Uterus (tissue), 4 donors: ENCODE measurements around the gene AMPD2. TPM values are rescaled to one million over a fixed set of nuclear protein-coding genes. Genes with fewer than 3 reads are reported as not detected.

ENCODE experiments used
- DNase-seq, 2 donors: peaks; one replicate each; pipeline ENCODE4 v3.0.0-alpha.2; 2019 to 2020
- H3K27ac ChIP-seq, 2 donors: fragments of 200-600 bp; sonication (generic); 1 replicate in 1 of 2; 2 replicates in 1 of 2; pipeline ENCODE4 v1.5.1; 2016 to 2018
- H3K27me3 ChIP-seq, 2 donors: fragments of 200-600 bp; sonication (generic); one replicate each; pipeline ENCODE4 v1.5.1; 2018 to 2019; ENCODE audit warnings: control low read depth in 1 of 2
- H3K36me3 ChIP-seq, 2 donors: fragments of 200-600 bp; sonication (generic); one replicate each; pipeline ENCODE4 v1.5.1; 2019; ENCODE audit warnings: control low read depth in 1 of 2
- H3K4me1 ChIP-seq, 2 donors: fragments of 200-600 bp; sonication (generic); one replicate each; pipeline ENCODE4 v1.5.1; 2018 to 2019; ENCODE audit warnings: control low read depth in 1 of 2
- H3K4me3 ChIP-seq, 2 donors: fragments of 200-600 bp; sonication (generic); 1 replicate in 1 of 2; 2 replicates in 1 of 2; pipeline ENCODE4 v1.5.1; 2018 to 2019; ENCODE audit warnings: mild to moderate bottlenecking in 1 of 2
- H3K9me3 ChIP-seq, 2 donors: fragments of 200-600 bp; sonication (generic); one replicate each; pipeline ENCODE4 v1.5.1; 2019; ENCODE audit warnings: control low read depth in 1 of 2
- CTCF ChIP-seq, 4 experiments: fragments of 200-600 bp in 2 of 4; fragments of 450-650 bp in 2 of 4; sonication (generic) in 2 of 4; IDR thresholded peaks; one replicate each; pipeline ENCODE4 v1.5.1; 2016 to 2019; ENCODE audit warnings: antibody characterized with exemption in 4 of 4, mild to moderate bottlenecking in 2 of 4, moderate library complexity in 1 of 4
- POLR2A ChIP-seq, 2 donors: fragments of 450-650 bp; IDR thresholded peaks; one replicate each; pipeline ENCODE4 v1.6.1; 2016; ENCODE audit warnings: antibody characterized with exemption in 2 of 2, mild to moderate bottlenecking in 1 of 2, moderate library complexity in 1 of 2
- intact Hi-C: fragments of 100-400 bp; cut with DNase I; formaldehyde crosslinking; loops from one replicate; pipeline ENCODE4 v1.15.1; 2023; ENCODE audit warnings: low total_unique reads
- total RNA-seq, 4 donors: library from RNA; depleted of rRNA in 3 of 4; stranded (reverse); fragments of >200 nt in 3 of 4; gene quantifications; one replicate each; pipeline versions ENCODE4 v1.1.0 to v1.2.4, GENCODE V29; 2014 to 2023
- donor health status: DM: yes; HTN: yes; CAD: no.

AMPD2 gene
- total RNA-seq, 4 donors from 2014 or later: 30.9 to 91.2 (median 73.2) TPM

GRCh38 chr1:109592916-109593315 lies 26.7 kb upstream of the AMPD2 start:
- intact Hi-C loops: no loop called here
- Histone ChIP-seq H3K4me1 (no peaks in the 10 kb centered on the region), H3K9me3 (no peaks in the 10 kb centered on the region), H3K27me3 (no peaks in the 10 kb centered on the region), H3K4me3 (no peak overlapping the region), H3K27ac (no peak overlapping the region), H3K36me3 (no peaks in the 10 kb centered on the region)
- TF ChIP-seq POLR2A (IDR thresholded peaks at IDR 0.05) (no peak), CTCF (IDR thresholded peaks at IDR 0.05) (no peak)
- no peak for DNase-seq

DNA sequence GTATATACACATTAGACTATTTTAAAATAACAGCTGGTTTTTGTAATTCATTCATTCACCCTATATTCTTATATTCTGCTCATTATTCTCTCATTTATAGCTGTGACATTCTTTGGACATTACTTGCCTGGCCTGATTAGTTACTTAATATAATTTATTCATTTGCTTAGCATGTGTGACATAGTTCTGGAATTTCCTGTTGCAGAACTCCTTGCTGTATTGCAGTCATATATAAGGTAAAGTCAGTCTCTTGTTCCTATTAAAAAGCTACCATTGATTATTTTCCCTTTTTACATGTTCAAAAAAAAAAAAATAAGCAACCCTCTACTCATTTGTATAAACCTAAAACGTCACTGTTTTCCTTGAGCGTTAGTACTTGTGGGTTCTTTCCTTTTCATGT lies 24.1 kb upstream of the AMPD2 start:
- TF ChIP-seq CTCF (IDR thresholded peaks at IDR 0.05) (no peak), POLR2A (IDR thresholded peaks at IDR 0.05) (no peak)
- intact Hi-C loops: no loop called here
- Histone ChIP-seq H3K4me3 (no peak overlapping the region), H3K9me3 (no peaks in the 10 kb centered on the region), H3K4me1 (no peaks in the 10 kb centered on the region), H3K36me3 (no peaks in the 10 kb centered on the region), H3K27me3 (no peaks in the 10 kb centered on the region), H3K27ac (no peak overlapping the region)
- no peak for DNase-seq

GRCh38 chr1:109598156-109598555 lies 21.5 kb upstream of the AMPD2 start:
- H3K27ac ChIP-seq: no peak overlapping the region
- intact Hi-C loops: no loop called here
- DNase-seq: no peak
- no peak overlapping the region for H3K4me3 ChIP-seq
- H3K36me3 ChIP-seq: no peaks in the 10 kb centered on the region
- no peaks in the 10 kb centered on the region for H3K27me3 ChIP-seq
- H3K4me1 ChIP-seq: no peaks in the 10 kb centered on the region
- TF ChIP-seq POLR2A (IDR thresholded peaks at IDR 0.05): no peak
- H3K9me3 ChIP-seq: no peaks in the 10 kb centered on the region

DNA sequence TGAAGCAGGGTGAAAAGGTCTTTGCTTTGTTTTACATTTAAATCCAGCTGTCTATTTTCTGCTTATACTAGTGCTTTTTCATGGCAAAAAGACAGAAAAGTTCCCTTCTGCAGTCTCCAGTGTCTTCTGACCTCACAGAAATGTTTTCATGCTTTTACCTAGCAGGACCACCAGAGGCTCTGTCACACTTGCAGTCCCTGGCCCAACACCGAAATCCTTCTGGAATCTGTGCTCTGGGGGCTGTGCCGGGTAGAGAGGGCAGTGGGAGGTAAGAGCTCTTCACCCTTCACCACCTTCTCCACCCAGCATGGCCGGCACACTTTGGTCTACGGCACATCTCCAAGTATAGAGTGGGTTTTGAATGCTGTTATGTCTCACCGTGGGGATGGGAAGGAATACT lies 21.0 kb upstream of the AMPD2 start:
- no peak for DNase-seq
- Histone ChIP-seq H3K4me1 (no peaks in the 10 kb centered on the region), H3K27ac (no peak overlapping the region), H3K9me3 (no peaks in the 10 kb centered on the region), H3K4me3 (no peak overlapping the region), H3K27me3 (no peaks in the 10 kb centered on the region), H3K36me3 (no peaks in the 10 kb centered on the region)
- TF ChIP-seq POLR2A (IDR thresholded peaks at IDR 0.05) (no peak), CTCF (IDR thresholded peaks at IDR 0.05) (no peak)
- intact Hi-C loops: no loop called here

- H3K4me3 ChIP-seq: no peak overlapping the region
- no peaks in the 10 kb centered on the region for H3K27me3 ChIP-seq
- H3K9me3 ChIP-seq: no peaks in the 10 kb centered on the region
- no peaks in the 10 kb centered on the region for H3K4me1 ChIP-seq
- no peaks in the 10 kb centered on the region for H3K36me3 ChIP-seq
- intact Hi-C loops: no loop called here
- TF ChIP-seq CTCF (IDR thresholded peaks at IDR 0.05) (no peak), POLR2A (IDR thresholded peaks at IDR 0.05) (no peak)
- no peak for DNase-seq
- H3K27ac ChIP-seq: no peak overlapping the region
These were observed 16.4 kb upstream of the AMPD2 start for GRCh38 chr1:109603229-109603628.

DNA sequence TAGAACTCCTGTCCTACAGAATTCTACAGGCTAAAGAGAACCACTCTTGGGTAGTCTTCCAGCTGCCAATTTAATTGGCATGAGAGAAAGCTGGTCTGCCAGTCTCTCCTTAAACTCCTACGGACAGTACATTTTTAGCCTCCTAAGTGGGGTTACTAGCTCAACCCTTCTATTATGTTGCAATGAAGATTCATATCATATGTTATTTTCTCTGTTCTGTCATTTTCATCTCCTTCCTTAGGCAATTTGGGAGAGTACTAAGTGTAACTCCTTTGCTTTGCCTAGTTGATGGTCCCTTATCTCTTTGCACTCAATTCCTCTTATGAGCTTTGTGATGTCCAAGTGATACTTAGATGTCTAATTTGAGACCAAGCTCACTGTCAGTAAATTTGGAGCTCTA lies 14.3 kb upstream of the AMPD2 start:
- no peaks in the 10 kb centered on the region for H3K27me3 ChIP-seq
- no peak for TF ChIP-seq POLR2A (IDR thresholded peaks at IDR 0.05)
- no peak for TF ChIP-seq CTCF (IDR thresholded peaks at IDR 0.05)
- H3K4me3 ChIP-seq: no peak overlapping the region
- no peaks in the 10 kb centered on the region for H3K4me1 ChIP-seq
- no peaks in the 10 kb centered on the region for H3K9me3 ChIP-seq
- DNase-seq: no peak
- intact Hi-C loops: no loop called here
- H3K27ac ChIP-seq: no peak overlapping the region
- H3K36me3 ChIP-seq: no peaks in the 10 kb centered on the region
